Memory B cell (primary cell): ENCODE results near the gene FAM32A.
A peak's percentile ranks its signal among the peaks of the same experiment; 100 is the strongest.

Source experiments
- ATAC-seq: fragments of 150-1000 bp; cut with Tn5 transposase; 2 replicates; pipeline ENCODE4 v1.10.0; 2021; ENCODE audit warnings: low read depth, mild to moderate bottlenecking, moderate library complexity
- DNase-seq, 2 donors: peaks; one replicate each; pipeline ENCODE4 v3.0.0; 2022; ENCODE audit warnings: low spot score in 2 of 2
- H3K27ac Mint-ChIP-seq: one replicate; pipeline ENCODE4 v1.8.0; 2022; ENCODE audit warnings: mild to moderate bottlenecking, moderate library complexity, mixed read lengths
- H3K27me3 Mint-ChIP-seq: one replicate; pipeline ENCODE4 v1.8.0; 2022; ENCODE audit warnings: mixed read lengths
- H3K36me3 Mint-ChIP-seq: one replicate; pipeline ENCODE4 v1.8.0; 2022; ENCODE audit warnings: mild to moderate bottlenecking, mixed read lengths
- H3K4me1 Mint-ChIP-seq: one replicate; pipeline ENCODE4 v1.8.0; 2022; ENCODE audit warnings: mixed read lengths
- H3K4me3 Mint-ChIP-seq: one replicate; pipeline ENCODE4 v1.8.0; 2022; ENCODE audit warnings: mild to moderate bottlenecking, moderate library complexity, mixed read lengths
- H3K9me3 Mint-ChIP-seq: one replicate; pipeline ENCODE4 v1.8.0; 2022; ENCODE audit warnings: mixed read lengths

FAM32A gene

DNA sequence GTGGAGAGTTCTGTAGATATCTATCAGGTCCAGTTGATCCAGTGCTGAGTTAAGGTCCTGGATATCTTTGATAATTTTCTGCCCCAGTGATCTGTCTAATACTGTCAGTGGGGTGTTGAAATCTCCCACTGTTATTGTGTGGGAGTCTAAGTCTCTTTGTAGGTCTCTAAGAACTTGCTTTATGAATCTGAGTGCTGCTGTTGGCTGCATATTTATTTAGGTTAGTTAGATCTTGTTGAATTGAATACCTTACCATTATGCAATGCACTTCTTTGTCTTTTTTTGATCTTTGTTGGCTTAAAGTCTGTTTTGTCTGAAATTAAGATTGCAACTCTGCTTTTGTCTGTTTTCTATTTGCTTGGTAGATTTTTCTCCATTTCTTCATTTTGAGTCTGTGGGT lies 27.9 kb downstream of the FAM32A start:
- H3K4me3 Mint-ChIP-seq: no peak overlapping the region
- no peaks in the 10 kb centered on the region for H3K27me3 Mint-ChIP-seq
- H3K9me3 Mint-ChIP-seq: no peaks in the 10 kb centered on the region
- peak overlapping the region; percentile 28 for H3K27ac Mint-ChIP-seq
- H3K4me1 Mint-ChIP-seq: peaks cover 15% of the 10 kb centered on the region
- no peak for DNase-seq
- ATAC-seq: no peak
- H3K36me3 Mint-ChIP-seq: peaks cover 49% of the 10 kb centered on the region

DNA sequence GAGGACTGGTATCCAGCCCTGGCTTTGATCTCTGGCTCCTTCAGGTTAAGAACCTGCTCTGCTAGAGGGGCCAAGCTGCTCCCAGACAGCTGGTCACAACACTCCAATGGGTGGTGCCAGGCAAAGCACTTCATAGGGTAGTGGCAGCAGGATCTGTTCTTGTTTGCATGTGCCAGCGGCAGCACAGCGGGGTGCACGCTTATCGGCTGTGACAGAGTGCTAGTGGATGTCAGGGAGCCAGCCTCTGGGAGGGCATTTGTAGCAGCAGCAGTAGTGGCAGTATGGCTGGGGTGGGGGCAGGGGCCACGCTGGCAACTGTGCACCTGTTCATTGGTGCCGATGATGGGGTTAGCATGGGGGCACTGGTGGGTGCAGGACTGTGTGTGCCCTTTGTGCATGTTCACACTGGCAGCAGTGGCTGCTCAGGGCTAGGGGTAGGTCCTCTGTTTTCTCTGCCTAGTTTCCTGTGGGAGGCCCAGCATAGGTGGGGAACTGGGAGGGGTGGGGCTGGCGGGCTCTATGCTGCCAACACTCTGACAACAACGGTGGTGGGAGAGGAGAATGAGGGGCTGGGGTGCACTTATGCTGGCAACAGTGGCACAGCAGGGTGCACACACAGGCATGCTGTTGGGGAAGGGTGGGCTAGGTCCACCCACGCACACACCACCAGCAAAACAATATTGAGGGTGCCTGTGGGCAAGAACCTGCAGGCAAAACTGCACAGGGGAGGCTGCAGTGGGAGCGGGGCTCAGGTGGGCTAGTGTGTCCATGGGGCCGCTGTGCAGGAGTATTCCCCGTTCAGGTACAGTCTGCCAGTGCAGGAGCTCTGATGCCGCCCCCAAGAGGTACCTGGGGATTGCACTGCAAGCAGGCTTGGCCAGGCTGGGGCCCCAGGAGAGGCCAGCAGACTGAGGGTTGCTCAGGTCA lies 31.8 kb downstream of the FAM32A start:
- H3K9me3 Mint-ChIP-seq: peaks cover 3% of the 10 kb centered on the region
- ATAC-seq: no peak
- H3K27ac Mint-ChIP-seq: peak overlapping the region; percentile 64
- H3K27me3 Mint-ChIP-seq: no peaks in the 10 kb centered on the region
- H3K4me3 Mint-ChIP-seq: no peak overlapping the region
- H3K4me1 Mint-ChIP-seq: peaks cover 24% of the 10 kb centered on the region
- peaks cover 48% of the 10 kb centered on the region for H3K36me3 Mint-ChIP-seq
- no peak for DNase-seq

DNA sequence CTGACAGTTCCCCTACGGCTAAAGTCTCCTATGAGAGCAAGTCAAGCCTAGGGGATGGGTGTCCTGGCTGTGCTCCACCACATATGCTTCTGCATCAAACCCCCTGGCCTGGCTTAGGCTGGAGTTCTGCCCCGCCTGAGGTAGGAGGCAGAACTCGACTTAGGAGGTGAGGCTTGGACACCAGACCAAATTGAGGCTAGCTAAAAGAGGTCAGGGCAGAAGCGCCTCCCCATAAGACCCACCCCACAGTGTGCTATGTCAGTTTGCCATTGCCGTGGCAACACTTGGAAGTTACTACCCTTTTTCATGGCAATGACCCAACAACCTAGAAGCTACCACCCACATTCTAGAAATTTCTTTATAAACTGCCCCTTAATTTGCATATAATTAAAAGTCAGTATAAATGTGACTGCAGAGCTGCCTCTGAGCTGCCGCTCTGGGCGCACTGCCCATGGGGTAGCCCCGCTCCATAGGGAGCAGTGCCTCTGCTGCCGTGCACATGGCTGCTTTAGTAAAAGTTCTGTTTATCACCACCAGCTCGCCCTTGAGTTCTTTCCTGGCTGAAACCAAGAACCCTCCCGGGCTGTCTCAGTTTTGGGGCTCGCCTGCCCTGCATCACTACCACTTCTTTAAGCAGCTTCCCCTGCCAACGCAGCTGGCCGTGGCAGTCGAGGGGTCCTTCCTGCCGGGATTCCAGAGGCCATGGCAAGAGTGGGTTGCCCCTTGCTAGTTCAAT lies 32.7 kb downstream of the FAM32A start:
- Mint-ChIP-seq H3K27me3 (no peaks in the 10 kb centered on the region), H3K9me3 (peaks cover 4% of the 10 kb centered on the region), H3K36me3 (peaks cover 44% of the 10 kb centered on the region), H3K4me3 (no peak overlapping the region), H3K27ac (peak overlapping the region; percentile 76), H3K4me1 (peaks cover 20% of the 10 kb centered on the region)
- ATAC-seq (no peak), DNase-seq (no peak)

DNA sequence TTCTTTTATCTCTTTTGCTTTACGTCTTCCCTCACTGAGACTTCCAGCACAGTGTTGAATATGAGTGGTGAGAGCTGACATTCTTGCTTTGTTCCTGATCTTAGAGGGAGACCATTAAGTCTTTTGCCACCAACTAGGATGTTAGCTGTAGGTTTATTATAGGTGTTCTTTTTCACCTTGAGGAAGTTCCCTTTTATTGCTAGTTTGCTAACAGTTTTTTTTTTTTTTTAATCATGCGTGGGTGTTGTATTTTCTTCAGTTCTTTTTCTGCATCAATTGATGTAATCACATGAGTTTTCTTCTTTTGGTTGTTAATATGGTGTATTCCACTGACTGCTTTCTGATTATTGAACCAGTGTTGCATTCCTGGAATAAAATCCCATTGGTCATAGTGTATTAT lies 33.6 kb downstream of the FAM32A start:
- peaks cover 19% of the 10 kb centered on the region for H3K4me1 Mint-ChIP-seq
- H3K36me3 Mint-ChIP-seq: peaks cover 43% of the 10 kb centered on the region
- H3K27me3 Mint-ChIP-seq: no peaks in the 10 kb centered on the region
- H3K9me3 Mint-ChIP-seq: peaks cover 4% of the 10 kb centered on the region
- H3K27ac Mint-ChIP-seq: peak overlapping the region; percentile 76
- no peak for DNase-seq
- ATAC-seq: peak; percentile 52
- no peak overlapping the region for H3K4me3 Mint-ChIP-seq

DNA sequence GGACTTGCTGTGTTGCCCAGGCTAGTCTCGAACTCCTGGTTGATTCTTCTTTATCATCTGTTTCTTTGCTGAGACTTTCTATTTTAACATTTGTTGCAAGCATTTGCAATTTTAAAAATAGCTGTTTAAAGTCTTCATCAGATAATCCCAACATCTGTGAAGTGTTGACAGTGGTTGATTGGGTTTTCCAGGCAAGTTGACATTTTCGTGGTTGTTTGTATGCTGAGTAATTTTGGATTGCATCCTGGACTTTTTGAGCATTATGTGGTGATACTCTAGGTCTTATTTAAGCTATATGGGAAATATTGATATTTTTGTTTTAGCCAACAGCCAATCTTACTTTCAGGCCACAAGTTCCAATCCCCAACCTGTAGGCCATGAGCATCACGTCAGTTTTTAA lies 37.6 kb downstream of the FAM32A start:
- H3K4me1 Mint-ChIP-seq: peaks cover 9% of the 10 kb centered on the region
- no peak overlapping the region for H3K27ac Mint-ChIP-seq
- peaks cover 4% of the 10 kb centered on the region for H3K9me3 Mint-ChIP-seq
- peaks cover 30% of the 10 kb centered on the region for H3K36me3 Mint-ChIP-seq
- no peak overlapping the region for H3K4me3 Mint-ChIP-seq
- ATAC-seq (no peak), DNase-seq (no peak)
- no peaks in the 10 kb centered on the region for H3K27me3 Mint-ChIP-seq

DNA sequence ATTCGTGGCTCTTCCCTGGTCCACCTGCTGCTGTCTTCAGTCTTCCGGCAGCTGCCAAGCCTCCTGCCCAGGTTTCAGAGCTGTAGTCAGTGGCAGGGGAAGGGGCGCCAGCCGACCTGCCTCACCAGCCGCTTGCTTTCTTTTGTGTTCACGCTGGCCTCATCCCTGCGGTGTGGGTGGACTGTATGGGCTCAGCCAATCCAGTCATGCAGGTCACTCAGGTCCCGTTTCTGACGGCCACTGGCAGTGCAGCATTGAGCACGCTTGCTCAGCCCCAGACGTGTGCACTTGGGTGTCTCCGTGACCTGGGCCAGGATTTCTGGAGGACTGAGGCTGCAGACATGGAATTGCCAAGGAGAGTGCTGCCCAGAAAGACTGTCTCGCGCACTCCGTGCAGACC lies 38.5 kb downstream of the FAM32A start:
- no peak for DNase-seq
- Mint-ChIP-seq H3K4me3 (no peak overlapping the region), H3K36me3 (peaks cover 31% of the 10 kb centered on the region), H3K9me3 (peaks cover 4% of the 10 kb centered on the region), H3K4me1 (peaks cover 4% of the 10 kb centered on the region), H3K27me3 (no peaks in the 10 kb centered on the region), H3K27ac (no peak overlapping the region)
- ATAC-seq: no peak

DNA sequence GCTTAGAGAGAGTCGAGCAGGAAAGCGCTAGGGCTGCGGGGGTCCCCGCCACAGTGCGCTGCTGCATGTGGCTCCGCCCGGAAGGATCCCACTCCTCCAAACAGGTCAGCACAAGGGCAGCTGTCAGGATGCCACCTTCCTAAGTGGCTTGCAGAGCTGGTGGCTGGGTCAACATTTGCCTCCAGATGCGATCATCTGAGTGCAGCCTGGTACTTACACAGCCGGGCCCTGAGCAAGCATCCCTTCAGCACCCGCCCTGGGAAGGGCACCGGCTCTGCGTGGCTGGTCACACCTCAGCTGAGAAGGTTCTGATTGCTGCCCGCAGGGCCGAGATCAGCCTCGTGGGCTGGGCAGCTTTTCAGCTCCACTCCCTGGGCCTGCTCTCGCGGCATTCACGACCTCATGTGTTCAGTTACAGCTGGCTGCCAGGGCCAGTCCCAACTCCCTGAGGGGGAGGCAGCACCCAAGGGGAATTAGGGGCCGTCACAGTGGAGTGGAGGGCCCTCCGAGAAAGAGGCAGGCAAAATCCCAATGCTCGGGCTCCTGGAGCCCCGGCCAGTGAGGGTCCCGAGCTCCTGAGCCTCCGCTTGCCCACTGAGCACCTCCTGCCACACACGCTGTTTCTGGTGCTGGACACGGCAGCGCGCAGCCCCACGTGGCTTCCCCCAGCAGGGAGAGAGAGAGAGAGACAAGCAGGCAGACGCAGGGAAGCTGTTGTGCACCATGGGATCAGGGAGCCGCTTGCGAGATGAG lies 39.3 kb downstream of the FAM32A start:
- H3K4me1 Mint-ChIP-seq: no peaks in the 10 kb centered on the region
- H3K4me3 Mint-ChIP-seq: no peak overlapping the region
- no peak for DNase-seq
- H3K36me3 Mint-ChIP-seq: peaks cover 28% of the 10 kb centered on the region
- no peak for ATAC-seq
- H3K9me3 Mint-ChIP-seq: peaks cover 4% of the 10 kb centered on the region
- H3K27me3 Mint-ChIP-seq: no peaks in the 10 kb centered on the region
- H3K27ac Mint-ChIP-seq: no peak overlapping the region

DNA sequence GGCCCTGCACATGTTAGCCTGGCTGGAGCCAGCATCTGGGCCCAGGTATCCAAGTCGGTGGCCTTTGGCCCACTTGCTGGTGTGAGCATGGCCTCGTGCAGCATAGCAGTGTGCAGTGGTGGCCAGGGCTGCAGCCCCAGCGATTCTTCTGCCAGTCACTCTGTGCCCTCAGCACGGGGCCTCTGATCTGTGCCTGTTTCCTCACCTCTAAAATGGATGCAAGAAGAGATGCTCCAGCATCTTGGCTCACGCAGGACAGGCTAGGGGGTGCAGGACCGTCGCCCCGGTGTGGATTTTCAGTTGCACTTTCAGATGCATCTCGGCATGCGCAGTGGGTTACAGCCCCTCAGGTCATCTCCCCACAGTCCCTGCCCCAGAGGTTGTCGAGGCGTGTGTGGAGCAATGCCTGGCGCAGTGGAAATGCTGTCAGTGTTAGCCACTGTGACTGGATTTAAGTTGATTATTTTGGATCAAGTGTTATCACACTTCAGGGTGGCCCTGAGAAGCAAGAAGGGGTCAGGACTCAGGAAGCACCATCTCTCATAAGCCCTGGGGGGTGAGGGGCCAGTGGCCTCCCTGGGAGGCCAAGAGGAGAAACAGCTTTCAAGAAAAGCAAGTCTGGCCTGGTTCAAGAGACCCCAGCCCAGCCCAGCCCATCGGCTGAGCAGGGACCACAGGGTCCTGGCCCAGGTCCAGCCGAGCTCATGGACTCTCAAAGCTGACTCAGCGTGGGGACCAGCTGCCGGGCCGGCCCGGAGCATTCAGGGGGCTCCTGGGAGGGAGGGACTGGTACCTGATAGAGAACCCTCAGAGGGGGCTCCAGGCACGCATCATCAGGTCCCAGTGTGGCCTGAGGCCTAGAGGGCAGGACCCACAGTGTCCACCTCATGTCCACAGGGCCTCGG lies 40.3 kb downstream of the FAM32A start:
- Mint-ChIP-seq H3K4me3 (no peak overlapping the region), H3K9me3 (peaks cover 4% of the 10 kb centered on the region), H3K4me1 (no peaks in the 10 kb centered on the region), H3K36me3 (peaks cover 28% of the 10 kb centered on the region), H3K27ac (no peak overlapping the region), H3K27me3 (no peaks in the 10 kb centered on the region)
- DNase-seq (no peak), ATAC-seq (no peak)

DNA sequence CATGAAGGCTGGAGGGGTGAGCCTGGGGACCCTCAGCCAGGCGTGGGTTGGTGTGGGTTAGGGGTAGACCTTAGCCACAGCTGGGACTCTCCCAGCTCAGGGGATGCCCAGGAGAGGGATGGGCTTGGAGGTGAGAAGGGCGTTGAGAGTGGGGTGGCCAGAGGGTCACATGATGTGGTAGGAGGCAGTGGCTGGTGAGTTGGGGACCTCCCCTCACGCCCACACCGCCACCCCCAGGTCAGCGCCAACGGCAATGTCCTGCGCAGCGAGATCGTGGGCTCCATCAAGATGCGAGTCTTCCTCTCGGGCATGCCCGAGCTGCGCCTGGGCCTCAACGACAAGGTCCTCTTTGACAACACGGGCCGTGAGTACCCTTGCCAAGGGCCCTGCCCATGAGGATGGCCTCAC lies 41.0 kb downstream of the FAM32A start:
- Mint-ChIP-seq H3K9me3 (peaks cover 2% of the 10 kb centered on the region), H3K36me3 (peaks cover 26% of the 10 kb centered on the region), H3K27me3 (no peaks in the 10 kb centered on the region), H3K27ac (no peak overlapping the region), H3K4me1 (no peaks in the 10 kb centered on the region), H3K4me3 (no peak overlapping the region)
- no peak for ATAC-seq
- no peak for DNase-seq

DNA sequence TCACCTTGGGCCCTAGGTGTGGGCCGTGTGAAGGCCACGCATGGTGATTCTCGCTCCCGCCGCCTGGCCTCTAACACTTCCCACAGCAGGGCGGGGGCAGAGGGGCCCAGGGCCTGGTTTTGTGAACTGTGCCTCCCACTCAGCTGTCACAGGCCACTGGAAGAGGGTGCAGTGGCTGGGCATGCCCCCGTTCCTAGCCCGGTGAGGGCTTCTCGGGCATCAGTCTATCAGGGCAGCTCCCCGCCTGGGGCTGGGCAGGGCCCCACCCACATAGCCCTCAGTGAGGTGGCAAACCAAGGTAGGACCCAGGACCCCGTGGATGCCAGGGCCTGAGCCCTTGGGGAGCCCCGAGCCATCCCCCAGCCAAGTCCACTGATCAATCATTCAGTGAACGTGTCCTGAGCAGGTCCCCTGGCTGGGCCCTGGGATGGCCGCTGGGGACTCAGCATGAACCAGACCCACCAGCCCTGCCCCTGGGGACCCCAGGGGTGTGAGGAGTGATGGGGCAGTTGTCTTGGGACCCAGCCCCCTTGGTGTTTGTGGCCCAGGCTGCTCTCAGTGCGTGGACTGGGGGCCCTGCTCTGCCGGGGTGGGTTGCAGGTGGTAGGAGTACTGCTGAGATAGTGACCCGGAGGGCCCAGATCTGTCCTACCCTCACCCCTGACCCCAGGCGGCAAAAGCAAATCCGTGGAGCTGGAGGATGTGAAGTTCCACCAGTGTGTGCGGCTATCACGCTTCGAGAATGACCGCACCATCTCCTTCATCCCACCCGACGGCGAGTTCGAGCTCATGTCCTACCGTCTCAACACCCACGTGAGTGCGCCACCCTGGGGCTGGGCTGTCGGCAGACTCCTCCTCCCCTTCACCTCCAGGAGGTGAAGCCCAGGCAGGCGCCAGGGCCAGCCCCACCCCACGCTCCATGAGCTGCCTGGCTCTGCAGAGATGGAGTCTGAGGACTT lies 41.9 kb downstream of the FAM32A start:
- Mint-ChIP-seq H3K27ac (no peak overlapping the region), H3K36me3 (peaks cover 25% of the 10 kb centered on the region), H3K4me3 (no peak overlapping the region), H3K4me1 (no peaks in the 10 kb centered on the region), H3K27me3 (no peaks in the 10 kb centered on the region), H3K9me3 (peaks cover 2% of the 10 kb centered on the region)
- DNase-seq (no peak), ATAC-seq (no peak)

DNA sequence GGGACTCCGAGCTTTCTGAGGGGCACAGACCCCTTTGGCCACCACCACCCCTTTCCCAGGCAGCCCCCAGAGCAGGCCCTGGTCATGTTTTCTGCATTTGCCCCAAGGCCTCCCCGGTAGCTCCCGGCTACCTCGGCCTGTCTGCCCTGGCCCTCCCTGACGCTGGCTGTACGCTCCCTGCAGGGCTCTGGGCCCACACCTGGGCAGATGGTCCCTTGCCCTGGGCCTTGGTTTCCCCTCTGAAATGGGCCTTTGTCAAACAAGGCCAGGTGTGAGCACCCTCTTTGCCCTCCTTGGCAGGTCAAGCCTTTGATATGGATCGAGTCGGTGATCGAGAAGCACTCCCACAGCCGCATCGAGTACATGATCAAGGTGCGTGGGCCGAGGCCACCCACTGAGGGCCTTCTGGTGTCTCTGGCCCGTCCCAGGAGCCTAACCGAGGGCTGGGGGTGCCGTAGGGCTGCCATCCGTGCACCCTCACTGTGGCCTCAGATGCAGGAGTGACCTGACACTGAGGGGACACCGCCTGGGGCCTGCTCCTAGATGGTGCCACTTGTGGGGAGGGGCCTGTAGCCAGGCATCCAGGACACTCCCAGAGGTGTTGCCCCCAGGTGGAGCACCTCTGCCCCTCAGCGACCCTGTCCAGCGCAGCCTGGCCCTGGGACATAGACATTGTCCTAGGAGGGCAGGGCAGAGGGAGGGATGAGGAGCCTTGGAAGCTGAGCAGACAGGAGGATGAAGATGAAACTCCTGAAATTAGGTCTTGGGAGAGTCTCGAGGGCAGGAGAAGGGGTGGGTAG lies 42.8 kb downstream of the FAM32A start:
- Mint-ChIP-seq H3K27me3 (no peaks in the 10 kb centered on the region), H3K27ac (no peak overlapping the region), H3K36me3 (peaks cover 26% of the 10 kb centered on the region), H3K4me1 (no peaks in the 10 kb centered on the region), H3K4me3 (no peak overlapping the region), H3K9me3 (no peaks in the 10 kb centered on the region)
- DNase-seq: no peak
- no peak for ATAC-seq
